Lower lobe of right lung (tissue), 2 donors: ENCODE results near the gene SLC25A25. TPM values are rescaled to one million over a fixed set of nuclear protein-coding genes. Genes with fewer than 3 reads are reported as not detected.

Source experiments
- ATAC-seq, 2 donors: fragments of 200-7000 bp; cut with Tn5 transposase; one replicate each; pipeline ENCODE4 v1.9.1; 2020 to 2022; ENCODE audit warnings: mild to moderate bottlenecking in 2 of 2, moderate library complexity in 2 of 2
- DNase-seq: peaks from one replicate; pipeline ENCODE4 v3.0.0-alpha.2; 2020
- H3K27ac ChIP-seq: fragments of 200-600 bp; one replicate; pipeline ENCODE4 v1.8.0; 2022
- H3K27me3 ChIP-seq: fragments of 200-600 bp; one replicate; pipeline ENCODE4 v1.8.0; 2022; ENCODE audit warnings: low read depth
- H3K36me3 ChIP-seq: fragments of 200-600 bp; one replicate; pipeline ENCODE4 v1.8.0; 2022; ENCODE audit warnings: mild to moderate bottlenecking
- H3K4me1 ChIP-seq: fragments of 200-600 bp; one replicate; pipeline ENCODE4 v1.8.0; 2022
- H3K4me3 ChIP-seq: fragments of 200-600 bp; one replicate; pipeline ENCODE4 v1.8.0; 2022; ENCODE audit warnings: mild to moderate bottlenecking
- H3K9me3 ChIP-seq: fragments of 200-600 bp; one replicate; pipeline ENCODE4 v1.8.0; 2022
- CTCF ChIP-seq: fragments of 200-600 bp; IDR thresholded peaks from one replicate; pipeline ENCODE4 v1.8.0; 2022; ENCODE audit warnings: antibody characterized with exemption, mild to moderate bottlenecking
- intact Hi-C: fragments of 100-400 bp; cut with DNase I; formaldehyde crosslinking; loops from one replicate; pipeline ENCODE4 v1.11.0; 2022
- total RNA-seq: library from RNA; stranded (reverse); fragmentation: NEBNext Ultra II Directional; extraction: Animal tissue kit (Norgen Biotek cat#: 25700); gene quantifications from one replicate; pipeline ENCODE4 v1.2.1, GENCODE V29; 2021
- donor health status: DM: no; HTN: yes; CAD: no; lungs with severe emphysema.

Gene SLC25A25
- total RNA-seq, 1 donor from 2014 or later, result 27.3 TPM

- intact Hi-C loops, result no loop called here
- Histone ChIP-seq H3K36me3 (no peaks in the 10 kb centered on the region), H3K9me3 (no peaks in the 10 kb centered on the region), H3K4me1 (peaks cover 37% of the 10 kb centered on the region), H3K27ac (peak overlapping the region; percentile 67), H3K4me3 (no peak overlapping the region), H3K27me3 (no peaks in the 10 kb centered on the region)
- ATAC-seq (peak; percentile 43 to 47), DNase-seq (no peak)
- TF ChIP-seq CTCF, result no peak
Measured at GRCh38 chr9:128054087-128054486, 13.9 kb upstream of the SLC25A25 start.

- DNase-seq (peak; percentile 78), ATAC-seq (peak; percentile 83 to 91)
- Histone ChIP-seq H3K4me1 (peaks cover 40% of the 10 kb centered on the region), H3K27ac (peak overlapping the region; percentile 78), H3K9me3 (no peaks in the 10 kb centered on the region), H3K4me3 (peak overlapping the region; percentile 5), H3K27me3 (no peaks in the 10 kb centered on the region), H3K36me3 (no peaks in the 10 kb centered on the region)
- intact Hi-C loops, result no loop called here
- TF ChIP-seq CTCF, result no peak
Measured at GRCh38 chr9:128055344-128056040, 12.5 kb upstream of the SLC25A25 start.

GRCh38 chr9:128056086-128056485 is 11.9 kb upstream of the SLC25A25 start:
- peak in 1 of 2 donors; percentile 9 for ATAC-seq
- no peaks in the 10 kb centered on the region for H3K36me3 ChIP-seq
- DNase-seq, result no peak
- peak overlapping the region; percentile 78 for H3K27ac ChIP-seq
- TF ChIP-seq CTCF, result no peak
- no peaks in the 10 kb centered on the region for H3K27me3 ChIP-seq
- H3K4me3 ChIP-seq, result no peak overlapping the region
- H3K9me3 ChIP-seq, result no peaks in the 10 kb centered on the region
- H3K4me1 ChIP-seq, result peaks cover 46% of the 10 kb centered on the region
- intact Hi-C loops, result no loop called here

- H3K27ac ChIP-seq, result peak overlapping the region; percentile 78
- H3K36me3 ChIP-seq, result peaks cover 3% of the 10 kb centered on the region
- ATAC-seq (peak in 1 of 2 donors; percentile 20), DNase-seq (no peak)
- no peak overlapping the region for H3K4me3 ChIP-seq
- no peaks in the 10 kb centered on the region for H3K27me3 ChIP-seq
- no peak for TF ChIP-seq CTCF
- no peaks in the 10 kb centered on the region for H3K9me3 ChIP-seq
- H3K4me1 ChIP-seq, result peaks cover 56% of the 10 kb centered on the region
- intact Hi-C loops, result no loop called here
Measured at GRCh38 chr9:128056887-128057723, 10.9 kb upstream of the SLC25A25 start.

- DNase-seq, result no peak
- ATAC-seq, result no peak
- Histone ChIP-seq H3K36me3 (peaks cover 10% of the 10 kb centered on the region), H3K27me3 (no peaks in the 10 kb centered on the region), H3K9me3 (no peaks in the 10 kb centered on the region), H3K4me3 (no peak overlapping the region), H3K27ac (peak overlapping the region; percentile 11), H3K4me1 (peaks cover 64% of the 10 kb centered on the region)
- no peak for TF ChIP-seq CTCF
- intact Hi-C loops, result no loop called here
Measured at GRCh38 chr9:128057724-128058409, 10.2 kb upstream of the SLC25A25 start.
